GM19324 (cell line): Measurements from ENCODE around the gene KLF9.
A peak's percentile ranks its signal among the peaks of the same experiment; 100 is the strongest.

ENCODE experiments used
- ATAC-seq: cut with Tn5 transposase; IDR thresholded peaks from one replicate; pipeline ENCODE4 v1.9.1; 2021; ENCODE audit warnings: mild to moderate bottlenecking, moderate library complexity; ENCODE audit not compliant: unreplicated experiment, low FRiP score

KLF9 gene

DNA sequence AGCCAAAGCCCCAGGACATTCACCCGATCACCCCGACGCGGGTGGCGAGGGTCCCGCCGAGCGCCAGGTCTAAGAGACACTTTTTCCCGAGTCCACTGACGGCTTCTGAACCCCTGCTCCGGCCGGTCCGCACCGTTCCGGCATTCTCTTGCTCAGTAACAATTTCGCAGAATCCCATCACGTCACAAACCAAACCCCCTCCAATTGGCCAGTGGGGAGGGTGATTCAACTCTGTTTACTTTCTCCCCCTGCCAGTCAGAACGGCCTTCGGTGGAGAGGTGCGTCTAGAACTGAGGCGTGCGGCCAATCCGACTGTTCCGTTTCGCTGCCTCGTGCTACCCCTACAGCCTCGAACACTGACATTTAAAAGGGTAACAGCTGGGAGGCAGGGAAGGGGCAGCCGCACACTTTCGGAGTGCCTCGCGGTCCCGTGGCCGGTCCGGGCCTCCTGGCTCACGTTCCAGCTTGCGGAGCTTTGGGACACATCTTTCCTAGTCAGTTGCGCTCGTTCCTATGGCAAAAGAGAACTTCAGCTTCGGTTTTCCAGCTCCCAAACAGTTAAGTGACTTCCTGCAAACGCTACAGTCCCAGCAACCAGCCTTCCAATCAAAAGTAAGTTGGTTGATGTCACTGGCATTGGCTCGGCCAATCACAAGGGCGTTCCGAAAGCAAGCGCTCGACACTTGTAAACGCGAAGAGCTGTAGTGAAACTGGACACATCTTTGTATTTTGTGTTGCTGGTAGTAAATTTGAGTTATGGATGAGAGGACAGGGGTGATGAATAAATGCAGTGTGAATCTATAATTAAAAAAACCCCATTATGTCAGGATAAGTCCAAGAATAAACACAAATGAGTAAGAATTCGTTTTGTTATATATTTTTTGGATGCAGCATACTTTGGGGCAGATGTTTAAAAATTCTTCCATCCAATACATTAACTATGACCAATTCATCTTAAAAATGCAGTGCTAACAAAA lies at the start of gene KLF9:
Gene KLF9, minus strand, starts transcription at position 859 of the 977 bp plus-strand sequence. CDS start 1,294 bp downstream, outside the sequence.
- ATAC-seq = peak; percentile 74

DNA sequence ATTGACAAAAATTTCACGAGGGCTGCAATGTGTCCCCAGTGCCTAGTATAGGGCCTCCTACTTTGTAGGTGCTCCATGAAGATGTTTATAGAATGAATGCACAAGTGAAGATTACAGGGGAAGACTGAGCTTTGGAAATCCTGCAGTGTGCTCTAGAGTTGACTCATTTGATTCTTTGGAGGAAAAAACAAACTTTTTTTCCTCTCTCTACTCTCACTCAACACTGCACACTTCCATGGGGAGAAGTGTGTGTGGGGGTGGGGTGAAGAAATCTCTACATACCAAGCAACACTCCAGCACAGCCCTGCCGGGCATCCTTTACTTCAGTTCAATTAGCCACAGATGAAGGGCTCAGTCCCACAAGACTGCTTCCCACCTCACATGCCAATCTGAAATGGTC lies 49.4 kb upstream of the KLF9 start:
- no peak for ATAC-seq

DNA sequence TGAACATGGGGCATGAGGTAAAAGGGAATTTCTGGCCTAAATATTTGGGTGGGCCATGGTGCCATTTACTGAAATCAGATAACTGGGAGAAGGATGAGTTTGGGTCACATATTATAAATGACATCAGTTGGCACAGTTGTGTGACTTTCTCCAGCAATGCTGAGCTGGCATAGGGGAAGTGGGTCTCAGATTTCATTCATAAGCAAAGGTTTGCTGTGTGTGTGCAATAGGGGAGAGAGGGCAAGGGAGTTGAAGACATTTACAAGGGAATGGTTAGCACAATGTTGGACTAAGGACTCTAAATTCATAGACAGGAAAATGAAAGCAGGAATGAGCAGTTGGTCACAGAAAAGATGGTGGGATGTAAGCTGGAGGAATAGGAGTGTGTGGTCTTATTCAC lies 47.8 kb upstream of the KLF9 start:
- no peak for ATAC-seq

DNA sequence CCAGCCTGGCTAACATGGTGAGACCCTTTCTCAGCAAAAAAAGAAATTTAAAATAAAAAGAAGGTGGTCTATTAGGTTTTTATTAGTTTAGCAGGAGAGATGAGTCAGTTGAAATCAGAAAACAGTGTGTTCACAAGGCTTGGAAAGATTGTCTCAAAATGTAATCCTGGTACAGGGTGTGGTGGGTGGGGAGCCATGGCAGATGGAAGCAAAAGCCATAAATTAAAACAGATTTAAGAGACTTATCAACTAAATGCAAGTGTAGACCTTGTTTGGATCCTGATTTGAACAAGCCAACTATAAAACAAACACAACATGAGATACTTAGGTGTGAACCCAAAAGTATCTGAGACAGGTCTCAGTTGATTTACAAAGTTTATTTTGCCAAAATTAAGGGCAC lies 42.8 kb upstream of the KLF9 start:
- ATAC-seq = no peak

DNA sequence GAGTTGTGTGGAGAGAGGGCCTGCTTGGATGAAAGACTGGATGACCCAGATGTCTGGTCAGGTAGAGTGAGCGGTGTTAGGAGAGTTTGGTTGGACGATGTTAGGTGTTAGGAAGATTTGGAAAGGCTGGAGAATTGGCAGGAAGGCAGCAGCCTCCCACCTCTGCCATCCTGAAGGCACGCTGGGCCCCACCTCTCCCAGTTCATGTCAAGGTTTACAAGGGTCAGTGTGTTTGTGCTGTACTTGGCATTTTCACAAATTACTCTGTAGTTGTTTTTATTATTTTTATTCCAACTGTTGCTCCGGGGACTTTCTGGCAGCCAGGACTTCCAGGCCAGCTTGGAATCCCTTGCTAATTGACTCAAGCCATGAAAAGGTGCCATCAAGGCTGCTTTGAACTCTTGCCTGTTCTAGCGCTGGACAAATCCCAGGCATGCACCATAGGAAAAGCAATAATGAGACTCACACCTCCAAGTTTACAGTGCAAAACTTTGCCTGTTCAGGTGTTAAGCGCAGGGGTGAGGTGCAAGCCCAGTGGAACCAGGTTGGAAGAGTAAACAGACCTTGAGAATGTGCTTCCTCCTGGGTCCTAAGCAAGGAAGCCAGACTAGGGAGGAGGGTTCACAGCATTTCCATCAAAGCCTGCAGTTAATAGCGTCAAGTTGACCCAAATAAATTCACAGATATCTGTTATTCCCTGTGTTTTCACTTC lies 41.7 kb upstream of the KLF9 start:
- no peak for ATAC-seq

DNA sequence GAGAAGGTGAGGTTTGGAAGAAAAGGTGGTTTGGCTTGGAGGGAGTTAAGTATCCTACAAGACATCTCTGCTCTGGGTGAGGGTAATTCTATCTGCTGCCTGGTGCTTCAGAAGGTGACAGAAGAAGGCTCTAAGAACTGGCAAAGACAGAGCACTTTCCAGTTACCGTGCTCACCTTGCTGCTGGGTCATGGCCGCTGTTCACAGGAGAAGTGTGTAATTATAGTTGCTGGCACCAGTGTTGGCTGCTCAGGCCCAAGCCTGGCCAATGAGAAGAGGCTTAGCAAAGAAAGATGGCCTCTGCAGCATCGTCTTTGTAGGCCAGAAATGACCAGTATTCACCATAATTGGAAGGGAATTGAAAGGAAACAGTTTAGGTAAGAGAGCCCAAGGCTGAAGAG lies 37.9 kb upstream of the KLF9 start:
- ATAC-seq = no peak

DNA sequence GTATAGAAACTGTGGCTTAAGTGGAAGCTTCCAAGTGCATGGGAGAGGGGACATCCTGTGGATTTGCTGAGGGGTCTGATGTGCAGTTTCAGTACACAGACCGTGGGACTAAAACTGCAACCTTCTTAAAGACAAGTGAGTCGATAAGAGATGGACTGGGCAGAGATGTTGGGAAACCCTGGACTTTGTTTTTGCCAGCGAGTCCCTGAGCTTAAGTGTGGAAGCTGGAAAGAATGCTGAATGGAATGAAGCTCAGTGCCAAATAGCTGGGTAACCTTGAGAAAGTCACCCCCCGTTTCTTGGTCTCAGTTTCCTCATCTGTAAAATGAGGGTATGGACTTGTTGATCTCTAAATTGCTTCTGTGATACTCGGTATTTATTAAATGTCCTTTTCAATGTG lies 37.3 kb upstream of the KLF9 start:
- no peak for ATAC-seq

DNA sequence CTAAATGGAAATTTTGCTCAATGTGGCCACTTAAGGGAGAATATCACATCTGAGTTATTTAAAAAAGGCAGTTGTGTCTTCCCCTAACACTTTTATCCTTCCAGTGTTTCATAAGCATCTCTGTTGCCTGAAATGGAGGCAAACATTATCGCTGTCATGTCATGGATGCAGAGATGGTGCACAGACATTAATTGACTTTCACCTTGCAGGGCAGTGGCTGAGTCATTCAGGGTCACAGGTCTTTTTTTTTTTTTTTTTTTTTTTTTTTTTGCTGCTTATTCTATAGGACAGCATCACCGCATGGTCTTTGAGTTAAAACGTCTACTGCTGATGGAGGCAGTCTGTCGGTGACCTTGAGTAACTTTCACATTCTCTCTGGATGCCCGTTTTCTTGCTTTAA lies 36.3 kb upstream of the KLF9 start:
- ATAC-seq = no peak

DNA sequence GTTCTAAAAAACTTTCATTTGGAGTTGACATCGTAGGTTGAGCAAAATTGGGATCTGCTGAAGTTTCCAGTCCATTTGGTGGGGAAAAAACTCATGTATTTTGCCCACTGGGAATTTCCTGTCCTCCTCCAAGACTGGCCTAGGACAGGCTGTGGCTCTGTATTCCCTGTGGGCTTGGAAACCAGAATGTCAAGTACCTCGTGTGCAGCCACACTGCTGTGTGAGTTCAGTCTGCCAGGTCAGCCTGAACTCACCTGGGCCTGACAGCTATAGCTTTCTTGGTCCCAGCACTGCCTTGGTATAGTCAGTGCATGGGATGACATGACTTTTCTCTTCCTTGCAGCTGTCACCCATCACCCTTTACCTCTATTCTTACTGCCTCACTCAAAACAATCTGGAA lies 35.0 kb upstream of the KLF9 start:
- ATAC-seq = no peak

DNA sequence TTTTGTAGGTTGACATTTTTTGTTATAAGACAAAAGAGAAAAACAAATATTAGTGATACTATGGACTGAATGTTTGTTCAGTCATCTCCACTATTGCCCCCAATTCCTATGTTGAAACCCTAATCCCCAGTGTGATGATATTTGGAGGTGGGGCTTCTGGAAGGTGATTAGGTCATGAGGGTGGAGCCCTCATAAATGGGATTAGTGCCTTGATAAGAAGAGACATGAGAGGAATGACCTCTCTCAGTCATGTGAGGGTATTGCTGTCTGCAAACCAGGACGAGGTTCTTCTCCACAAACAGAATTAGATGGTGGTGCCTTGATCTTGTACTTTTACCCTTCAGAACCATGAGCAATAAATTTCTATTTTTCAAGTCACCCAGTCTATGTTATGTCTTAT lies 34.5 kb upstream of the KLF9 start:
- no peak for ATAC-seq

DNA sequence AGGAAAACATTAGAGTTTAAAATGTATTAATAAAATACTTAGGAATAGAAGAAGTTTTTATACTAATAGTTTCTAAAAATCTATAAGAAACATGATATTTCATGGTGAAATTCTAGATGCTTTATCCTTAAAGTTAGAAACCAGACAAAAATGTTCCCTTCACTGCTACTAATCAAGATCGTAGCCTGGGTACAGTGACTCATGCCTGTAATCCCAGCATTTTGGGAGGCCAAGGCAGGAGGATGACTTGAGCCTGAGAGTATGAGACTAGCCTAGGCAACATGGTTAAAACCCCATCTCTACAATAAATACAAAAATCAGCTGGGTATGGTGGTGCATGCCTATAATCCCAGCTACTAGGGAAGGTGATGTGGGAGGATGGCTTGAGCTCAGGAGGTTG lies 30.4 kb upstream of the KLF9 start:
- no peak for ATAC-seq

DNA sequence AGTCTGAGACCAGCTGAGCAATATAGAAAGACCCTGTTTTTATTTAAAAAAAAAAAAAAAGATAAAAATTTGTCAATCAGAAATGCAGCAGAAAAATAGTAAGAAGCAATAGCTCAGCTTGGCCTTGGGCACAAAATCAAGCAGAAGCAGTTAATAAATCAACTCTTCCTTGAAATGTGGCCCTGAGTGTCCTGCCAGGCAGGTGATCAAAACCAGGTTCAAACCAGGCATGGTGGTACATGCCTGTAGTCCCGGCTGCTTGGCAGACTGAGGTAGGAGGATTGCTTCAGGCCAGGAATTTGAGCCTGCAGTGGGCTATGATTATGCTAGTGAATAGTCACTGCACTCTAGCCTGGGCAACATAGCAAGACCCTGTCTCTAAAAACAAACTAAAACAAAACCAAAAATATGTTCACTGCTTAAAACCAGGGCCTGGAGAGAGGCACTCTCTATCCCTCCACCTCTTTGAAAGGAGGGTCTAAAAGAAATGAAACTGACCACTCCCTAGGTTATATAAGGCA lies 27.9 kb upstream of the KLF9 start:
- ATAC-seq = no peak

DNA sequence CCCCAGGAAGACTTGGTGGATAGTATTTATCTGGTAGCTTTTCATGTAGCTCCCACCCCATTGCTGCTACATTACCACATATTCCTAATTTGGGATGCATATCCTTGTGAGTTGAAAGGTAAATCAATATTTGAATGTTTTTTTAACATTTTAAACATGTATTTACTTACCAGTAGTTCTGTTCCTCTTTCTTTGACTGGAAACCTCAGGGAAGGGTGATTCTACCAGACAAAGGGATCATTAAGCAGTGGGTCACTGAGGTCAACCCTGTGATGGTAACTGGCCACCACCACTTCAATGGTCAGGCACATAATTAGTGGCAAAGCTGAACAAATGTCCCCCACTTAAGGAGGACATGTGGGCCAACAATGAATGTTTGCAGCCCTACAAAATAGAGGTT lies 27.2 kb upstream of the KLF9 start:
- ATAC-seq = no peak

DNA sequence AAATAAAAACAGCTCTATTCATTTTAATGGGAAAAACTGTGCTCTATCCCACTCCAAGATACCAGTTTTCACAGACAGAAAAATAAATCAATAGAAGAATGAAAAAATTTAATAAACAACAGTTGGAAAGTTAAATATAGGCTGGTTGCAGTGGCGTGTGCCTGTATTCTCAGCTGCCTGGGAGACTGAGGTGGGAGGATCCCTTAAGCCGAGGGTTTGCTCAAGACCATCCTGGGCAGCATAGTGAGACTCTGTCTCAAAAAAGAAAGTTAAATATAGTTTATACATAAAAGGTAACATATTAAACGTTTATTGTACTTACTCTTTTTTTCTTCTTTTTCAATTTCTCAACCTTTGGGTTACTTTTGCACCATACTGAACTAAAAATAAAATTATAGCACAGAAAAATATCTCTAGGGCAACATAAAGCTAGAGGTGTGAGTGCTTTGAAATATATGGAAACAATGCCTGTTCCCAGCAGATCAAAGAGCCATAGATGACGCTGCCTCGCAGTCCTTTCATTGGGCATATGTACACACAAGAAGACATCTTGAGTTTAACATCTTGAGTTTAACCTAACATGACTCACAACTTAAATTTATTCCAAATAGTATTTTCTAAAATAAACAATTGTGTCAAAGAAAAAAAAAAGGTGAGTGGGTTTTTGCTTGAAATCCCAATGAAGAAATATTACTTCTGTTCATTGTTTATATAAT lies 25.7 kb upstream of the KLF9 start:
- ATAC-seq = no peak

DNA sequence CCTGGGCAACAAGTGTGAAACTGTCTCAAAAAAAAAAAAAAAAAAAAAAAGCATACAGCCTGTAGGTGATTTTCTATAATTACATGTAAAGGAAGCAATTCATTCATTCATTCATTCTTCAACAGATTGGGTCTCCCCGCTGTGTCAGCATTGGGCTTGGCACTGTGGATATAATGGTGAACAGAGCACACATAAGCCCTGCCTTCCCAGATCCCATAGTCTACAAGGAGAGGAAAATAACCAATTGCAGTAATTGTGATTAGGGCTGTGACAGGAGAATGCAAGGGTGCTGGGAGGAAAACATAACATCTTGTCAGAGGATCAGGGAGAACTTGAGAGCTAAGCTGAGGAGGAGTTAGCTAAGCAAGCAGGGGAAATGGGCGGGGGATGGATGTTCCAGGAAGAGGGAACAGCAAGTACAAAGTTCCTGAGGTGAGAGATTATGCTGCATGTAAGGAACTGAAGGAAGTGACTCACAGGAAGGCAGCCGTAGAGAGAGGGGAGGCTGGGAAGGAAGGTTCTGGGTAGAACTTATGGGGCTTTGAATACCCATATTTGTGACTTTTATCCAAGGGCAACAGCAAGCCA lies 24.0 kb upstream of the KLF9 start:
- ATAC-seq = no peak

DNA sequence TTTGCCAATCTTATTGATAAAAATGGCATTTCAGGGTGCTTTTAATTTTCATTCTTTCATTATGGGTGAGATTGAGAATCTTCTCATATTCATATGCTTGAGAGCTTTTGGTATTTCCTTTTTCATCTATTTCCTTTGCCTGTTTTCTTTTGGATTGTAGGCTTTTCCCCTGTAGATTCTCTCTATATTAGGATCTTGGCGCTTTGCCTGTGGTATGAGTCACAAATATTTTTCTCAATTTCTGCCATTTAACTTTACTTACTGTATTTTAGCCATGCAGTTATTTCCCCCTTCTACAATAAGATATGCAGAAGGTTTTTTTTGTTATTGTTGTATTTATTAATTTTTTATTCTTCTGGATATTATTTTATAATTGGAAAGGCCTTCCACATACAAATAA lies 21.5 kb upstream of the KLF9 start:
- ATAC-seq = no peak

DNA sequence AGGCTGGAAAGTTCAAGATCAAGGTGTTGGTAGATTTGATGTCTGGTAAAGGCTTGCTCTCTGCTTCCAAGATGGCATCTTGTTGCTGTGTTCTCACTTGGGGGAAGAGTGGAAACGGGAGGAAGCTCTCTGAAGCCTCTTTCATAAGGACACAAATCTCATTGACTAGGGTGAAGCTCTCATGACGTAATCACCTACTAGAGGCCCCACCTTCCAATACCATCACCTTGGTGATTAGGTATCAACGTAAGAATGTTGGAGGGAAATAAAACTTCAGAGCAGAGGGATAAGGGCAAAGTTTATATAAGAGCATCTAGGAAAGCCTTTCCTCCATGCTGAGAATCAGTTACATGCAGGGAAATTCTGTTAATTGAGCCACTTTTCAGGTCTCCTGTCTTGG lies 15.4 kb upstream of the KLF9 start:
- ATAC-seq = no peak

DNA sequence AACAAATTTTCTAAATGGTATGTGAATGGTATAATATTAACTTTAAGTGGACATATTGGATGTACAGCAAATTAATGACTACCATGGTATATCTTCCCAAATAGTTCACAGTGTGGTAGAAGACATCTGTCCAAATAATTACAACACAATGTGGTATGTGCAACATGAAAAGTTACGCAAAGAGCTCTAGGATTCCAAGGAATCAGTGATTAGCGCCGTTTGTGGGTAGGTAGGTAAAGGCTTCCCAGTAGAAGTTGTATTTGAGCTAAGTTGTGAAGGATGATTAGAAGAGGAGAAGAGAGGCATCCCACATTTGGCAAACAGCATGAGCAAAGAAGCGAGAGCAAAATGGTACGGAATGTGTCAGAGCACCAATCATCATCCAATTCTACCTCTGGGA lies 14.3 kb upstream of the KLF9 start:
- ATAC-seq = no peak

DNA sequence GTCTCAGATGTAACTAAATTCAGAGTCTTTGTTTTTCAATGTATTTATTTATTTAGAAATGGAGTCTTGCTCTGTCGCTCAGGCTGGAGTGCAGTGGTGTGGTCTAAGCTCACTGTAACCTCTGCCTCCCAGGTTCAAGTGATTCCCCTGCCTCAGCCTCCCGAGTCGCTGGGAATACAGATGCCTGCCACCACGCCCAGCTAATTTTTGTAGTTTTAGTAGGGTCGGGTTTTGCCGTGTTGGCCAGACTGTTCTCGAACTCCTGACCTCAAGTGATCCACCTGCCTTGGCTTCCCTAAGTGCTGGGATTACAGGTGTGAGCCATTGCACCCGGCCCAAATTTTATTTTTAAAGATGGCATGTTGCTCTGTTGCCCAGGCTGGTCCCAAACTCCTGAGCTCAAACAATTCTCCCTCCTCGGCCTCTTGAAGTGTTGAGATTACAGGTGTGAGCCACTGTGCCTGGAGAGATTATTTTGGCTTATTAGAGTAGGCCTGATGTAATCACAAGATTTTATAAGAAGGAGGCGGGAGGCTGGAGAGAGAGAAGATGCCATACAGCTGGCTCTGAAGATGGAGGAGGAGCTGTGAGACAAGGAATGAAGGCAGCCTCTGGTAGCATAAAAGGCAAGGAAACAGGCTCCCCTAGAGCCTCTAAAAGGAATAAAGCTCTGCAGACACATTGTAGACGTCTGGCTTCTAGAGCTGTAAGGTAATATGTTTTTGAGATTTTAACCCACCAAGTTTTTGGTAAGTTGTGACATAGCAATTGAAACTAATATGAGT lies 12.9 kb upstream of the KLF9 start:
- no peak for ATAC-seq

DNA sequence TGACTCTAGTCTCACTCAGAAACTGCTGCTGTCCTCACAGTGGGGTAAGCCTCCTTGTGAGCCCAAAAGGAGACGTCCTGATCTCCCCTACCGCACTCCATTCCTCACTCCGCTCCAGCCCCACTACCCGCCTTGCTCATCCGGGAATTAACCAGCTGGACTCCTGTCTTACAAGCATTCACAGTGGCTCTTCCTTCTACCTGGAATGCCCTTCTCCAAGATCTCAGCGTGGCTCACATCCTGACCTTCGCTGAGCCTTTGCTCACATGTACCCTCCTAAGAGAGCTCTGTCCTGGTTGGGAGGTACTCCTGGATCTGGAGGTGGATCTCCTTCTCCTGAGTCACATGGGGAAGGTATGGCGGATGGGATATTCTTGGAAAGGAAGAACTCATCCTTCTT lies 10.7 kb upstream of the KLF9 start:
- no peak for ATAC-seq
